Mesendoderm (in vitro differentiated cells): ENCODE results near the gene MGRN1.

Source experiments
- DNase-seq: peaks from one replicate; pipeline ENCODE4 v3.0.0; 2013
- H2AK5ac ChIP-seq: 2 replicates; pipeline ENCODE4 v1.6.1; 2013; ENCODE audit warnings: low read length, inconsistent platforms
- H2BK120ac ChIP-seq: 2 replicates; pipeline ENCODE4 v1.6.1; 2013; ENCODE audit warnings: low read depth, mild to moderate bottlenecking, low read length, moderate library complexity, mixed read lengths
- H2BK15ac ChIP-seq: replicated peaks from 2 replicates; pipeline ENCODE4 v1.6.1; 2013; ENCODE audit warnings: low read depth, mild to moderate bottlenecking, moderate library complexity
- H2BK5ac ChIP-seq: 2 replicates; pipeline ENCODE4 v1.6.1; 2013; ENCODE audit warnings: low read length, inconsistent platforms
- H3K18ac ChIP-seq: 2 replicates; pipeline ENCODE4 v1.6.1; 2013; ENCODE audit warnings: mild to moderate bottlenecking, low read length, mixed read lengths
- H3K23ac ChIP-seq: one replicate; pipeline ENCODE4 v1.6.1; 2013; ENCODE audit warnings: low read length
- H3K27ac ChIP-seq: 2 replicates; pipeline ENCODE4 v1.5.1; 2013; ENCODE audit warnings: low read depth, mild to moderate bottlenecking, inconsistent platforms, low read length, moderate library complexity
- H3K27me3 ChIP-seq: 2 replicates; pipeline ENCODE4 v1.6.1; 2013; ENCODE audit warnings: low read length, control low read depth, mild to moderate bottlenecking, inconsistent platforms; ENCODE audit not compliant: insufficient read depth, poor library complexity
- H3K36me3 ChIP-seq: 2 replicates; pipeline ENCODE4 v1.6.1; 2013; ENCODE audit warnings: low read length, inconsistent platforms; ENCODE audit not compliant: control insufficient read depth, insufficient read depth
- H3K4ac ChIP-seq: one replicate; pipeline ENCODE4 v1.6.1; 2013; ENCODE audit warnings: low read depth, mild to moderate bottlenecking, low read length, moderate library complexity
- H3K4me1 ChIP-seq: 2 replicates; pipeline ENCODE4 v1.6.1; 2013; ENCODE audit warnings: low read depth, low read length, inconsistent platforms; ENCODE audit not compliant: control insufficient read depth
- H3K4me2 ChIP-seq: 2 replicates; pipeline ENCODE4 v1.6.1; 2013; ENCODE audit warnings: low read length
- H3K4me3 ChIP-seq: 2 replicates; pipeline ENCODE4 v1.5.1; 2013; ENCODE audit warnings: mild to moderate bottlenecking, low read length
- H3K56ac ChIP-seq: one replicate; pipeline ENCODE4 v1.6.1; 2013; ENCODE audit warnings: low read length
- H3K79me1 ChIP-seq: 2 replicates; pipeline ENCODE4 v1.6.1; 2013; ENCODE audit warnings: low read length, inconsistent platforms
- H3K79me2 ChIP-seq: 2 replicates; pipeline ENCODE4 v1.6.1; 2013; ENCODE audit warnings: mild to moderate bottlenecking, low read length; ENCODE audit not compliant: control insufficient read depth, insufficient read depth
- H3K9ac ChIP-seq: 2 replicates; pipeline ENCODE4 v1.6.1; 2013; ENCODE audit warnings: low read length, inconsistent platforms
- H4K5ac ChIP-seq: one replicate; pipeline ENCODE4 v1.6.1; 2013; ENCODE audit warnings: low read length
- H4K8ac ChIP-seq: one replicate; pipeline ENCODE4 v1.6.1; 2013; ENCODE audit warnings: low read depth, mild to moderate bottlenecking, control low read depth, low read length, moderate library complexity
- WGBS: extraction: QIAGEN DNeasy Blood & Tissue Kit; methylation state at CpG from one replicate; pipeline ENCODE4 v1.1.7; 2013; ENCODE audit warnings: low lambda C conversion rate, missing lambda C conversion rate; ENCODE audit not compliant: insufficient coverage; ENCODE audit errors: extremely low coverage; 5-methylcytosine and 5-hydroxymethylcytosine counted together

Gene MGRN1

DNA sequence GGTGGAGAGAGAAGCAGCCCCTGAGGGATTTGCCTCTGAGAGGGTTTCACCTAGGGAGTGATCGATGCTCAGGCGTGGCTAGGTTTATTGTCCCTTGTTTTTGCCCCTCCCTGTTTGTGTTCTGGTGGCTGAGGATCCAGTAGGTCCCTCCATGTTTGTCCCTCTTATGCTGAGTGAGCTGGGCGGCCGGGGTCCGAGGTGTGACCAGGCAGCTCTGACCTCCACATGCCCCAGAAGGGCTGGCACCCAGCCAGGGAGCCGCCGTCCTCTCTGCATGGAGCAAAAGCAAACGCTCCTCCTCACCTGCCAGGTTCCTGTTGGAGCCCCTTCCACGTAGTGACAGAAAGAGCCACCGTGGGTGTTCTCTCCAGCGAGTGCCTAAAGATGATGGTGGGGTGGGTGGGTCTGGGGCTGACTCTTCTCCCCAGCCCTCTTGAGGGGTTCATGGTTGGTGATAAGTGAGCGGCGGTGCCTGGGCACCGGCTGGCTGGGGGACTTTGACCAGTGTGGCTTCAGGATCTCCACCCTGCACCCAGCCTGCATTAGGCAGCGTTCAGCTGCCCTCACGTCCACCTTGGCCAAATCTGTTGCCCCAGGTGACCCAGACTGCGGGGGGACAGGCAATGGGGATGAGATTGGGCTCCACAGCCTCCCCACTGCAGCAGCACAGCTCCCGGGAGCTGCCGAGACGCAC, 54.7 kb downstream of the MGRN1 start:
- no peak overlapping the region for H3K4ac ChIP-seq
- no peak overlapping the region for H3K18ac ChIP-seq
- no peak overlapping the region for H3K56ac ChIP-seq
- no peak overlapping the region for H2BK5ac ChIP-seq
- no peaks in the 10 kb centered on the region for H3K4me1 ChIP-seq
- H3K36me3 ChIP-seq, result no peaks in the 10 kb centered on the region
- H3K79me1 ChIP-seq, result no peaks in the 10 kb centered on the region
- H3K27me3 ChIP-seq, result no peaks in the 10 kb centered on the region
- H3K9ac ChIP-seq, result no peak overlapping the region
- no peak overlapping the region for H3K4me2 ChIP-seq
- no peaks in the 10 kb centered on the region for H3K79me2 ChIP-seq
- DNase-seq, result no peak
- H2BK15ac ChIP-seq, result no peak overlapping the region
- no peak overlapping the region for H4K8ac ChIP-seq
- WGBS, result no CpG with 5 or more reads among the region's 20 CpGs
- H3K23ac ChIP-seq, result no peak overlapping the region
- H2BK120ac ChIP-seq, result no peak overlapping the region
- no peak overlapping the region for H3K27ac ChIP-seq
- H2AK5ac ChIP-seq, result no peak overlapping the region
- H4K5ac ChIP-seq, result no peak overlapping the region
- no peak overlapping the region for H3K4me3 ChIP-seq

DNA sequence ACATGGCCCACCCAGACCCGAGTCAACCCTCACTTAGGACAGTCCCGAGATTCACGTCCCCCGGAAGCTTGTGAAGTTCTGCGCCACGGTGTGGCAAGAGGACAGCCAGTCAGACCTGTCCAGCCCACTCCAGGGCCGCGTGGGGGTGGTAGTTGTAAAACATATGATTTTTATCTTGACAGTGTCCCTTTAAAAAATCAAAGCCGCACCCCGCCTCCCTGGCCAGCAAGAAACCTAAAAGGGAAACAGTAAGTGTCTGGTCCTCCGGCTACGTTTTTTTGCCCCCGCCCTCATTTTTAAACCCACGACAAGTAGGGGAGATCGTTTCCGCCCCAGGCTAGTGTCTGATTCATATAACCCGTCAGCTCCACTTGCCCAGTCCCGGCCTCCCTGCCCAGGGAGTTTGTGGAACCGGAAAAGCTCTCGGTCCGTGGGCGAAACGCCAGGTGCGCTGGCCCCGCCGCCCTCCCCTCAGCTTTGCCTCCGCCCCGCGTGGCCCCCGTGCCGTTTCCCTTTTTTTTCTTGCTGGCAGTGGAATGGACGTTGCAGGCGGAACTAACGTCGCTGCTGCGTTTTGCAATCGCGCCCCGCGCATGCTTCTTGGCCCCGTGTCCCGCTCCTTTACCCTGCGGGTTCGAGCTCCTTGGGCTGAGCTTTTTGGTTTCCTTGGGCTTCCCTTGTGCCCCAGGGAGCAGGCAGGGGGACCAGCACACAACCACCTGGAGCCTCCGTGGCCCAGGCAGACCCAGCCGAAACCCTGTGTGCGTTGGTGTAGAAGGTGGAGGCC, 55.4 kb downstream of the MGRN1 start:
- Histone ChIP-seq H3K4me2 (no peak overlapping the region), H4K5ac (no peak overlapping the region), H2BK120ac (no peak overlapping the region), H3K79me2 (no peaks in the 10 kb centered on the region), H2BK5ac (no peak overlapping the region), H3K4me3 (no peak overlapping the region), H3K9ac (no peak overlapping the region), H3K23ac (no peak overlapping the region), H3K27me3 (no peaks in the 10 kb centered on the region), H3K4ac (no peak overlapping the region), H2BK15ac (no peak overlapping the region), H3K27ac (no peak overlapping the region), H3K56ac (no peak overlapping the region), H3K18ac (no peak overlapping the region), H4K8ac (no peak overlapping the region), H3K79me1 (no peaks in the 10 kb centered on the region), H3K36me3 (no peaks in the 10 kb centered on the region), H3K4me1 (no peaks in the 10 kb centered on the region), H2AK5ac (no peak overlapping the region)
- WGBS, result no CpG with 5 or more reads among the region's 47 CpGs
- no peak for DNase-seq

DNA sequence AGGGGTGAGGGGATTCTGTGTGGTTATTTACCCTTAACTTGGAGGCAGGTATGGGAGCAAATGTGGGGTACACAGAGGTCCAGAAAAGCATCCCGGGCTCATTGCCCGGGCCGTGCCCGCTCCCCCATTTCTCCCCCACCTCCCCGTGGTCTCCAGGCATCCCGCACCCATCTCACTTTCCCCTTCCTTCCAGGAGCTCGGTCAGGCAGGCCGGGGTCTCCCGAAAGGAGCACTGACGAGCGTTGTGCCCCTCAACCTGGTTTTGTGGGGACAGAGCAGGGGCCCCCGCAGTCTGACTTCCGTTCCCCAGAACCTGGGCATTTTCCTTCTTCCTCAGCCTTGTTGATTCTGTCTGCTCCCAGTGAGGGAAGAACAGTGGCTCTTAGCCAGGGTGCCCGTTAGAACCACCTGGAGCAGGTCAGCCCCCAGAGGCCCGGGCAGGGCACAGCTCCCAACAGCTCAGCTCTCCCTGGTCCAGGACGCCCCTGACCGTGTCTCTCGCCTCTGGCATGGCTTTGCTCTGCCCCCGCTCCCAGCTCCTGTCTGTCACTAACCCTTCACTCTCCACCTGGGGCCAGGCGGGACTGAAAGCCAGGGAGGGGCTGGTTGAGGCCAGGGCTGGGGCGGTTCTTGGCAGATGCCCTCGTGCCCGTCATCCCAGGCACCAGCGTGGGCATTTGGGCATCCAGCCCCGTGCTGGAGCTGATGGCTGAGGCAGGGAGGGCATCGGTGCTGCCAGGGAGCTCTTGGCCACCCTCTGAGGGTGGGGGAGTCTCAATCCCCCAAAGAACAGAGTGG, 56.2 kb downstream of the MGRN1 start:
- no peak overlapping the region for H3K4ac ChIP-seq
- H3K56ac ChIP-seq, result no peak overlapping the region
- H3K4me2 ChIP-seq, result no peak overlapping the region
- H2BK15ac ChIP-seq, result no peak overlapping the region
- H3K9ac ChIP-seq, result no peak overlapping the region
- no peak overlapping the region for H4K8ac ChIP-seq
- no peak overlapping the region for H2AK5ac ChIP-seq
- H2BK5ac ChIP-seq, result no peak overlapping the region
- no peaks in the 10 kb centered on the region for H3K79me2 ChIP-seq
- H3K4me1 ChIP-seq, result no peaks in the 10 kb centered on the region
- H3K27me3 ChIP-seq, result no peaks in the 10 kb centered on the region
- WGBS, result no CpG with 5 or more reads among the region's 26 CpGs
- H3K18ac ChIP-seq, result no peak overlapping the region
- DNase-seq, result no peak
- H3K4me3 ChIP-seq, result no peak overlapping the region
- H2BK120ac ChIP-seq, result no peak overlapping the region
- H3K27ac ChIP-seq, result no peak overlapping the region
- no peaks in the 10 kb centered on the region for H3K36me3 ChIP-seq
- H4K5ac ChIP-seq, result no peak overlapping the region
- no peaks in the 10 kb centered on the region for H3K79me1 ChIP-seq
- no peak overlapping the region for H3K23ac ChIP-seq

DNA sequence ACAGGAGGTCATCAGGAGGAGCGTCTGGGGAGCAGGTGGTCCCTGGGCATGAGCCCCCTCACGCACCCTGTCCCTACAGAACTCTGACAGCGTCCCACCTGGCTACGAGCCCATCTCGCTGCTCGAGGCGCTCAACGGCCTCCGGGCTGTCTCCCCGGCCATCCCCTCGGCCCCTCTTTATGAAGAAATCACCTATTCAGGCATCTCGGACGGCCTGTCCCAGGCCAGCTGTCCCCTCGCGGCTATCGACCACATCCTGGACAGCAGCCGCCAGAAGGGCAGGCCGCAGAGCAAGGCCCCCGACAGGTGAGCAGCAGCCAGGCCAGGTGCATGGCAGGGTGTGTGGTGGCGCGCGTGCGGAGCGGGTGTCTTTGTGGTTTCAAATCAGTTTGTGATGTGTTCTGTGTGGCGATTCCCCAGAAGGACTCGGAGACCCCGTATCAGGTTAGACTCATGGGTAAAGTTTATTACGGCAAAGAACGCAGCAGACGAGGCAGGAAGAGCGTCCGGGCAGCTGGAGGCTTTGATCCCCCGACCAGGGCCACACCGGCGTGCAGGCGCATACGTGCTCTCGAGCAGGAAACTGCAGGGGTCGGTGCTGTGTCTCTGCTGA, 57.0 kb downstream of the MGRN1 start:
- H3K27me3 ChIP-seq, result no peaks in the 10 kb centered on the region
- no peak overlapping the region for H3K23ac ChIP-seq
- no peak overlapping the region for H3K4ac ChIP-seq
- no peak overlapping the region for H3K9ac ChIP-seq
- no peaks in the 10 kb centered on the region for H3K4me1 ChIP-seq
- no peak overlapping the region for H3K27ac ChIP-seq
- no peak overlapping the region for H2BK15ac ChIP-seq
- H2AK5ac ChIP-seq, result no peak overlapping the region
- no peaks in the 10 kb centered on the region for H3K36me3 ChIP-seq
- H3K56ac ChIP-seq, result no peak overlapping the region
- no peak overlapping the region for H3K4me2 ChIP-seq
- H3K18ac ChIP-seq, result no peak overlapping the region
- no peak for DNase-seq
- no peaks in the 10 kb centered on the region for H3K79me2 ChIP-seq
- no peak overlapping the region for H4K8ac ChIP-seq
- H2BK120ac ChIP-seq, result no peak overlapping the region
- H3K79me1 ChIP-seq, result no peaks in the 10 kb centered on the region
- no peak overlapping the region for H2BK5ac ChIP-seq
- WGBS, result no CpG with 5 or more reads among the region's 39 CpGs
- no peak overlapping the region for H4K5ac ChIP-seq
- no peak overlapping the region for H3K4me3 ChIP-seq

DNA sequence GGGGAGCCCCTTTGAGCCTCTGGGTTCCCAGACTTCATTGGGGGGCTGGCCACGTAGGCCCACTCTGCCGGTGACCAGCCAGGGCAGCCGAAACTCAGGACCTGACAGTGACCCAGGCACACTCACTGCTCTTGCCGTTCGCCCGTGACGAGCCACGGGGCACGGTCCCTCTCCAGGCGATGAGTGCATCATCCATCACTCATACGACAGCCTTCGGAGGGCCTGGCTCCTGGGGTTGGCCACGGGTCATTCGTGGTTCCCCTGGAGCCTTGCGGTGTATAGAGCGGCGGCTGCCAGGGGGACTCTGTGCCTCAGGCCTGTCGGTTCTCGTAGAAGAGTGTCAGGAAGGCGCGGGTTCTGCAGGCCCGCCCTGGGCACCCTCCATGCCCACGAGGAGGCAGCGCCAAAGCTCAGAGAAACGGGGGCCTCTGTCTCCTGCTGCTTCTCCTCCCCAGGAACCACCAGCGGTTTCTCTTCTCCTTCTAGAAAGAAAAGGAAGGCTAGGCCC, 57.5 kb downstream of the MGRN1 start:
- no peak overlapping the region for H4K5ac ChIP-seq
- no peaks in the 10 kb centered on the region for H3K79me1 ChIP-seq
- no peak overlapping the region for H3K23ac ChIP-seq
- no peaks in the 10 kb centered on the region for H3K79me2 ChIP-seq
- no peak overlapping the region for H4K8ac ChIP-seq
- no peak overlapping the region for H3K4me2 ChIP-seq
- no peaks in the 10 kb centered on the region for H3K36me3 ChIP-seq
- H3K4me3 ChIP-seq, result no peak overlapping the region
- no peaks in the 10 kb centered on the region for H3K27me3 ChIP-seq
- no peaks in the 10 kb centered on the region for H3K4me1 ChIP-seq
- H2BK120ac ChIP-seq, result no peak overlapping the region
- H3K18ac ChIP-seq, result no peak overlapping the region
- no peak overlapping the region for H3K56ac ChIP-seq
- no peak overlapping the region for H3K27ac ChIP-seq
- no CpG with 5 or more reads among the region's 26 CpGs for WGBS
- H3K9ac ChIP-seq, result no peak overlapping the region
- H3K4ac ChIP-seq, result no peak overlapping the region
- H2AK5ac ChIP-seq, result no peak overlapping the region
- H2BK15ac ChIP-seq, result no peak overlapping the region
- DNase-seq, result no peak
- H2BK5ac ChIP-seq, result no peak overlapping the region
